GM18873 (cell line): ENCODE data around the gene CABP2.
A peak's percentile ranks its signal among the peaks of the same experiment; 100 is the strongest.
"Not testable (repeated sequence)": the region's sequence is repeated elsewhere in the genome, so short reads cannot be mapped to it uniquely, and the experiment has no call there.

Experiments used
- ATAC-seq: cut with Tn5 transposase; IDR thresholded peaks from one replicate; pipeline ENCODE4 v1.9.1; 2021; ENCODE audit warnings: mild to moderate bottlenecking, moderate library complexity, moderate number of reproducible peaks; ENCODE audit not compliant: unreplicated experiment, low FRiP score

CABP2 gene

GRCh38 chr11:67511558-67511957 is 11.7 kb downstream of the CABP2 start:
- ATAC-seq, result not testable (repeated sequence)

- no peak for ATAC-seq
Observed at GRCh38 chr11:67510023-67510345, 13.3 kb downstream of the CABP2 start.

GRCh38 chr11:67508486-67509121 is 14.6 kb downstream of the CABP2 start:
- ATAC-seq, result peak; percentile 30

- peak; percentile 70 for ATAC-seq
Observed at GRCh38 chr11:67507864-67508485, 15.3 kb downstream of the CABP2 start, which contains the start of gene CDK2AP2. Gene CDK2AP2 (minus strand): TSS chr11:67508162. CDS start chr11:67508082, 80 bp downstream.

GRCh38 chr11:67507242-67507863 is 15.9 kb downstream of the CABP2 start:
- no peak for ATAC-seq

DNA sequence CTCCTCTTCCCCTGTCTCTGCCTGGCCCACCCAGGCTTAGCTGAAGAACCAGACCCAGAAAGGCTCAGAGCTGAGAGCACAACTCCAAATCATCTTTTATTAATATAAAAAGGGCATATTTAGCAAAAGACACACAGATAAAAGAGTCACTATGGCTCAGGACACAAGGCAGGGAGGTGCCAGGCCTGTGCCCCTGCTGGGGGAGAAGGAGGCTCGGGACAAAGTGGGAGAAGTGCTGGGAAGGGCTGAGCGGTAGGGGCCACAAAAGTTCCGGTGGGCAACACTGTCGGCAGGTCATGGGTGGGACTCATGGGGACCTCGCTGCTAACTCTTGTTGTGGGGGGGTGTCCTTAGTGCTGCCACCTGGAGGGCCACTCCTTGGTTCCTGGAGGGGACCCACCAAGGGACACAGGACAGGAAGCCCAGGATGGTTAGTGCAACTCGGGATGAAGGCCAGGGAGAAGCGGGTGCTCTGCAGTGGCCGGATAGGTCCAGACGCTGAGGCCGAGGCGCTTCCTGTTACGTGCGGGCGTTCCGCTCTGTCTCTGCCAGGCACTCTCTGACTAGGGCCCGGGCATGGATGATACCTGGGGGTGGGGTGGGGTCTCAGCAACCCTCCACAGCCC is 16.7 kb downstream of the CABP2 start:
- ATAC-seq, result no peak

GRCh38 chr11:67505605-67506396 is 17.4 kb downstream of the CABP2 start:
- no peak for ATAC-seq

DNA sequence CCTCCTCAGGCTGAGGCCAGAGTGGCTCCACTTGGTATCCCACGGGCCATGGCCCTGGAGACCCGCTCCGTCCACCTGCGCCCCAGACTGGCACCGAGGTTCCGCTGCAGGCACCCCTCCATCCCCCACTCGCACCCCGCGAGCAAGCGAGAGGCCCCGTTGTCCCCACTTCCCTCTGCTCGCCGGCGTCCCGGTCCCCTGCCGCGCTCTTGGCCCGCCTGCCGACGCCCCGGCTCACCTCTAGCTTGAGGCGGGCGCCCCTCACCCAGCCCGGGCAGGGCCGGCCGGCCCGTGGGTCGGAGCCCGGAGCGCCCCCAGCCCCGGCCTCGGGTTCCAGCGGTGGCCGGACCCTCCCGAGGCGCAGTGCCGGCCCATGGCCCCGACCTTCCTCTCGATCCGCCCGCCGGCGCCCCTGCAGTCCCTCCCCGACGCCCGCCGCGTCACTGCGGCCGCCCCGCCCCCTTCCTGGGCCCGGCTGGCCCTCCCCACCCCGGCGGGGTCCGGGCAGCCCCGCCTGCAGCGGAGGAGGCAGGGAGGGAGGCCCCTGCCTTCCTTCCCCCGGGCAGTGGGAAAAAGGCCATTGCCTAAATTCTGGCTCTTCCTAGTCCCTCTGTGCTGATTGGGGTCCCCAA is 18.2 kb downstream of the CABP2 start, which contains the start of gene PITPNM1:
TSS of gene PITPNM1 (minus strand) at position 414 of the 632 bp plus-strand sequence. CDS start 1,183 bp downstream, outside the sequence.
- no peak for ATAC-seq

- ATAC-seq, result no peak
Observed at GRCh38 chr11:67504005-67504949, 19.0 kb downstream of the CABP2 start.

DNA sequence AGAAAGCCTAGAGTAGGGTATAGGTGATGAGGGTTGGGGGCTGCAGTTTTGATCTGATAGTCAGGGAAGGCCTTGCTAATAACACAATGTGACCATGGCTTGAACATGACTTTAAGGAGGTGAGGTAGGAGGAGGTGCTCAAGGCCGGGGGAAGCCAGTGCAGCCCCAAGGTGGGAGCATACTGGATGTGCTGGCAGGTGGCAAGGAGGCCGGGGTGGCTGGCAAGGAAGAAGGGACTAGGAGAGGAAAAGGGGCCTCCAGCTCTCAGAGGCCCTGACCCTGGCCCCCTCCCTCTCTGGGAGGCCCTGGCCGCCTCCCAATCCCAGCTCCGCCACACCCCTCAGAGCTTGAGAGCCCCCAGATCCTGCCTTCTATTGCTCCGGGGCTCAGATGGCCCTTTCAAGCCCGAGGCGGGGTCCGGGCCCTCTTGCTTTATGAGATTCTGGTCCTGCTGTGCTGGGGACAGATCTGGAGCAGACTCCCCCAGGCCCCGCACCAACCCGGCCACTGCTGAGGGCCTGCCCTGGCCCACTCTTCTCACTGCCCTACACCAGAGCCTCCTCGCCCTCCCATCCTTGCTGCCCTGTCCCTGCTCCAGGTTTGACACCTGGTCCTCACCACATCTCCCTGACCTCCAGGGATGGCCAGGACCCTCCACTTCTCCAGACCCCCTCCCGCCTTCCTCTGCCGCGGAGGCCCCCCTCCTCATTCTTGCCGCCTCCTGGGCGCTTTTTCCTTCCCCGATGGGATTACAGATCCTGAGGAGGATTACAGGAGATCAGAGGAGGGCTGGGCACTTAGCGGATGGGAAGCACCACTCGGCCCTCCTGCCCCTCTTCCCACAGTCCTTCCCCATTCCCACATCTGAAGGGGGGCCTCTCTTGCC is 19.9 kb downstream of the CABP2 start:
- ATAC-seq, result no peak

DNA sequence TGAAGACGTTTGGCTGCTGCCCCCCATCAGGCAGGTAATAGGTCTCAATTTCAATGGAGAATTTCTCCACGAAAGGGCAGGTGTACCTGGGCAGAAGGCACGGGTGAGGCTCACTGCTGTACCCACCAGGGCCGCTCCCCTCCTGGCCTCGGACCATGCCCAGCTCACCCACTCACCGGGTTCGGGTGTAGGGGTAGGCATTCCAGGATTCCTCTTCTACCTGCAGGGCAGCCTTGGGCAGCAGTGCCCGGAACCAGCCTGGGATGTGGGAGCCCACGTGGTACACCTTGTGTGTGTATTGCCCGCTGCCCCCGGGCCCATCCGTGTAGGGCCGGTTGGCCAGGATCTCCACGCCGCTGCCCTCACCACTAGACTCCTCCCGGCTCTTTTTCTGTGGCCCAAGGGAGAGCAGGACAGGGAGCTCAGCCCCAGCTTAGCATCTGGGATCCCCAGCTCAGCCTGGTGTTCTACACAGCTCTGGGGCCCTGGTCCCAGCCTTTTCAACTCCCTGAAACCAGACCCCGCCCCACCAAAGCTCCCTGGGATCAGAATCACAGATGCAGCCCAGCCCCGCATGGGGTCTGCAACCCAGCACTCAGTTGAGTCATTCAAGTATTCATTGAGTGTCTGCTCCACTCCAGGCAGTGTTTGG is 20.8 kb downstream of the CABP2 start:
- no peak for ATAC-seq

GRCh38 chr11:67501854-67502253 is 21.4 kb downstream of the CABP2 start:
- no peak for ATAC-seq

- ATAC-seq, result no peak
Observed at GRCh38 chr11:67500831-67501715, 22.2 kb downstream of the CABP2 start.

- no peak for ATAC-seq
Observed at GRCh38 chr11:67500484-67500821, 22.8 kb downstream of the CABP2 start.

DNA sequence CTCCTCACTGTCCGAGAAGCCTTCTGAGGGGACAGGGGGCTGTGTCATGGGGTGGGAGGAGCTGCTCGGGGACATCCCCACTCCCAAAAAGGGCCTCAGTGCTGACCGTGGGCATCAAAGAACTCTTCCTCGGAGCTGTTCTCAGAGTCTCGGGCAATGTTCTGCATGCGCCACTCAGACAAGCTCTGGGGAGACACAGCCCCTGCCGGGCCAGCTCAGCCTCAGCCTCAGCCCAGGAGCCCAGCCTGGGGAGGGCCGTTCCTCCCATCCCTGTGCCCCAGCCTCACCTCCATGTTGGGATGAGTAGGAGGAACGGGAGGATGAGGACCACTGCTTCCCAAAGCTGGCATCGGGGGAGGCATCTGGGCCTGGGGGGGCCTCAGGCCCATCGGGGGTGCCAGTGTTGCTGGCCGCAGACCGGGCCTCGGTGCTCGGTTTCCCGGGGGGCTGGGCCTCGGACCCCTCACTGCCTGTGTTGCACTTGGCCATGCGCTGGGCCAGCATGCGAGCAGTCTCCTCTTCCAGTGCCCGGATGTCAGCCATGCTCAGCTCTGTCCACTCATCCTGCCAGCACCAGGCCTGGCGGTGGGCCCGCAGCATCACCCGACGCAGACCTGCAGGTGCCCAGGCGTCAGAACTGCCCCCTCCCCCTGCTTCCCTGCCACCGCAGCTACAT is 23.3 kb downstream of the CABP2 start:
- no peak for ATAC-seq

GRCh38 chr11:67498544-67498972 is 24.7 kb downstream of the CABP2 start:
- no peak for ATAC-seq
